Measurements from ENCODE around the gene ZSWIM6.

- TF ChIP-seq, protein P1, sequence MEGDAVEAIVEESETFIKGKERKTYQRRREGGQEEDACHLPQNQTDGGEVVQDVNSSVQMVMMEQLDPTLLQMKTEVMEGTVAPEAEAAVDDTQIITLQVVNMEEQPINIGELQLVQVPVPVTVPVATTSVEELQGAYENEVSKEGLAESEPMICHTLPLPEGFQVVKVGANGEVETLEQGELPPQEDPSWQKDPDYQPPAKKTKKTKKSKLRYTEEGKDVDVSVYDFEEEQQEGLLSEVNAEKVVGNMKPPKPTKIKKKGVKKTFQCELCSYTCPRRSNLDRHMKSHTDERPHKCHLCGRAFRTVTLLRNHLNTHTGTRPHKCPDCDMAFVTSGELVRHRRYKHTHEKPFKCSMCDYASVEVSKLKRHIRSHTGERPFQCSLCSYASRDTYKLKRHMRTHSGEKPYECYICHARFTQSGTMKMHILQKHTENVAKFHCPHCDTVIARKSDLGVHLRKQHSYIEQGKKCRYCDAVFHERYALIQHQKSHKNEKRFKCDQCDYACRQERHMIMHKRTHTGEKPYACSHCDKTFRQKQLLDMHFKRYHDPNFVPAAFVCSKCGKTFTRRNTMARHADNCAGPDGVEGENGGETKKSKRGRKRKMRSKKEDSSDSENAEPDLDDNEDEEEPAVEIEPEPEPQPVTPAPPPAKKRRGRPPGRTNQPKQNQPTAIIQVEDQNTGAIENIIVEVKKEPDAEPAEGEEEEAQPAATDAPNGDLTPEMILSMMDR (conservative IDR thresholded peaks at IDR 0.05; ENCODE audit: low read depth, low read length): no peak
- TF ChIP-seq EZH2 (IDR thresholded peaks at IDR 0.05; ENCODE audit: low read length, unreplicated experiment) (no peak), EZH2phosphoT487 (IDR thresholded peaks at IDR 0.05; ENCODE audit: borderline replicate concordance, low read length) (no peak)
Measured at GRCh38 chr5:61536922-61537321, 204.9 kb downstream of the ZSWIM6 start.

Data from PC-3 (cell line).